D721Med (cell line): ENCODE results near the gene NKAIN2.
"Not testable (repeated sequence)": the region's sequence is repeated elsewhere in the genome, so short reads cannot be mapped to it uniquely, and the experiment has no call there.

Experiments
- DNase-seq: peaks from one replicate; pipeline ENCODE4 v3.0.0; 2011; ENCODE audit warnings: low spot score; ENCODE audit not compliant: insufficient read length
- FAIRE-seq: peaks from 2 replicates; lab custom pipeline; 2011; peaks lifted over from hg19 to GRCh38; lab: Jason Lieb, UNC
- TF ChIP-seq, protein P1 (sequence below): IDR thresholded peaks from 2 replicates; pipeline ENCODE4 v1.5.1; 2012; ENCODE audit warnings: mild to moderate bottlenecking, control low read depth; ENCODE audit not compliant: insufficient read depth; ENCODE audit errors: missing control alignments

NKAIN2 gene

GRCh38 chr6:124396361-124396760, 592.7 kb downstream of the NKAIN2 start:
- TF ChIP-seq, protein P1, sequence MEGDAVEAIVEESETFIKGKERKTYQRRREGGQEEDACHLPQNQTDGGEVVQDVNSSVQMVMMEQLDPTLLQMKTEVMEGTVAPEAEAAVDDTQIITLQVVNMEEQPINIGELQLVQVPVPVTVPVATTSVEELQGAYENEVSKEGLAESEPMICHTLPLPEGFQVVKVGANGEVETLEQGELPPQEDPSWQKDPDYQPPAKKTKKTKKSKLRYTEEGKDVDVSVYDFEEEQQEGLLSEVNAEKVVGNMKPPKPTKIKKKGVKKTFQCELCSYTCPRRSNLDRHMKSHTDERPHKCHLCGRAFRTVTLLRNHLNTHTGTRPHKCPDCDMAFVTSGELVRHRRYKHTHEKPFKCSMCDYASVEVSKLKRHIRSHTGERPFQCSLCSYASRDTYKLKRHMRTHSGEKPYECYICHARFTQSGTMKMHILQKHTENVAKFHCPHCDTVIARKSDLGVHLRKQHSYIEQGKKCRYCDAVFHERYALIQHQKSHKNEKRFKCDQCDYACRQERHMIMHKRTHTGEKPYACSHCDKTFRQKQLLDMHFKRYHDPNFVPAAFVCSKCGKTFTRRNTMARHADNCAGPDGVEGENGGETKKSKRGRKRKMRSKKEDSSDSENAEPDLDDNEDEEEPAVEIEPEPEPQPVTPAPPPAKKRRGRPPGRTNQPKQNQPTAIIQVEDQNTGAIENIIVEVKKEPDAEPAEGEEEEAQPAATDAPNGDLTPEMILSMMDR, result no peak
- FAIRE-seq (no peak), DNase-seq (no peak)

DNA sequence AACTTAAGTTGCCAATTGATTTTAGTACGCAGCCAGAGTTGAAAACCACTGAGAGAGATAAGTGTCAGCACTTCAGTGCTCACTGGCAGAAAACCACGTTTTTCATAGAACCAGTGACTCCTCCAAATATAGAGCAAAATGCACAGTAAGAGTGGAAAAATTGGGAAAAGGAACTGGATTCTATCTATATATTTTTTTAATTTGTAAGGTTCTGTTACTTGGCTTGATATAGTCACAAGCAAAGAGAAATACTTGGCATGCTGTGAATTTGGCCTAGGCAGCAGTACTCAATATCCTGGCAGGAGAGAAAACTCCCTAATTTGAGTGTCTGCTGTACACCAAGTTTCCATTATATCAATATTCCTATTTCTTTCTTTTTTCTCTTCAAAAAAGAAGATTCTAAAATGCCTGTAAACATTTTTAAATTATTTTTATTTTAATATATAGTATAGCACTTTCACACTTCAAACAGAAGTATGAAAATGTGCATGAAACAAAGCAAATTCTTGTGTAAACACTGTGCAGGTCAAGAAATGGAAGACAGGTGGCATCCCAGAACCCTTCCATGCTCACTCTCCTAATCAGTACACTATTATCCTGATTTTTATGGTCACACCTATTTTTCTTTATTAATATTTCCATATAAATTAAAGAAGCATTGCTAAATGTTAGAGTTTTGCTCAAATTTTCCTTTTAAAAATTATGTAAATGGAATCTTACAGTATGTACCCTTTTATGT, 596.8 kb downstream of the NKAIN2 start:
- no peak for DNase-seq

GRCh38 chr6:124410425-124410824, 606.8 kb downstream of the NKAIN2 start:
- FAIRE-seq, DNase-seq: not testable (repeated sequence)

More for the DNA sequence above, 596.8 kb downstream of the NKAIN2 start:
- TF ChIP-seq, protein P1, result peak; percentile 35
- FAIRE-seq, result no peak

DNA sequence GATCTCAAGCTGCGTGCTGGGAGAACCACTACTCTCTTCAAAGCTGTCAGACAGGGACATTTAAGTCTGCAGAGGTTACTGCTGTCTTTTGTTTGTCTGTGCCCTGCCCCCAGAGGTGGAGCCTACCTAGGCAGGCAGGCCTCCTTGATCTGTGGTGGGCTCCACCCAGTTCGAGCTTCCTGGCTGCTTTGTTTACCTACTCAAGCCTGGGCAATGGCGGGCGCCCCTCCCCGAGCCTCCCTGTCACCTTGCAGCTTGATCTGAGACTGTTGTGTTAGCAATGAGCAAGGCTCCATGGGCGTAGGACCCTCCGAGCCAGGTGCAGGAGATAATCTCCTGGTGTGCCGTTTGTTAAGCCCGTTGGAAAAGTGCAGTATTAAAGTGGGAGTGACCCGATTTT, 609.0 kb downstream of the NKAIN2 start:
- not testable (repeated sequence) for FAIRE-seq, DNase-seq

GRCh38 chr6:124420116-124420840, 616.6 kb downstream of the NKAIN2 start:
- TF ChIP-seq, protein P1, result no peak
- no peak for FAIRE-seq
- DNase-seq, result no peak

DNA sequence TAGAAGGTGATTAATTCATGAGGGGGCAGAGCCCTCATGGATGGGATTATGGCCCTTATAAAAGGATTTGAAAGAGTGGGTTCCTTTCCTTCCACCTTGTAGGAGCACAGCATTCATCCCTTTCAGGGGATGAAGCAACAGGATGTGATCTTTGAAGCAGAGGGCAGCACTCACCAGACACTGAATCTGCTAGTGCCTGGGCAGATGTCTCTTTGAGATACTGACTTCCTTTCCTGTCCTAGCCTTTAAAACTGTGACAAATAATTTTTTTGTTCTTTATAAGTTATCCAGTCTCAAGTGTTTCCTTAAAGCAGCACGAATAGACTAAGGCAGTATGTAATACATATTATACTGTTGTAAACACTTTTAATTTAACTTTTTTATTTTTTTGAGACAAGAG, 620.0 kb downstream of the NKAIN2 start:
- TF ChIP-seq, protein P1, result no peak
- DNase-seq, result no peak
- no peak for FAIRE-seq

- DNase-seq, result no peak
- TF ChIP-seq, protein P1, result no peak
- no peak for FAIRE-seq
Measured at GRCh38 chr6:124430740-124431318, 627.2 kb downstream of the NKAIN2 start.

DNA sequence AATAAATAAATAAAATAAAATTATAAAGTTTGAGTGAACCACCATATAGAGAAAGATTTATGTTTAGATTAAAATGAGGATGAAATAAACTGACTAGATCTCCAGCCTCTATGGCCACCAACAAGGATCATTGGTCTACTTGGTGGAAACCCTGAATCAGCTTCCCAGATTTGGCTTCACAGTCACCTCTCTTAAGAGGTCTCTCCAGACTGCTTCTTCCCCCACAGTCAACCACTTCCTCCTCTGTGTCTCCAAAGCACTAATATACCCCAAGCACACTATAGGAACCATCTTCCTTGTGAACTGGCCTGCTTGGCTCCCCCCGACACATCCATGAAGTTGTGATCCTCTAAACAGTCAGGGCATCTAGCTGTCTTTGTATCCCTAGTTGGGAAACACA, 629.0 kb downstream of the NKAIN2 start:
- FAIRE-seq, result no peak
- TF ChIP-seq, protein P1, result no peak
- DNase-seq, result no peak
